NCI-H2081 treated with DMSO at 0.1 percent for 48 hours (cell line): ENCODE data around the gene MUSK.

Experiments used
- DNase-seq: peaks from one replicate; lab custom pipeline; 2025; lab: John Stamatoyannopoulos, UW

MUSK gene

GRCh38 chr9:110668570-110669167, at the start of gene MUSK:
TSS of gene MUSK (plus strand) at chr9:110668791. CDS start at chr9:110668905, 114 bp downstream.
- no peak for DNase-seq

GRCh38 chr9:110619831-110620230, 48.8 kb upstream of the MUSK start:
- DNase-seq: no peak

GRCh38 chr9:110620726-110621125, 47.9 kb upstream of the MUSK start:
- DNase-seq: no peak

GRCh38 chr9:110622368-110622767, 46.2 kb upstream of the MUSK start:
- DNase-seq: no peak

GRCh38 chr9:110623462-110624025, 45.0 kb upstream of the MUSK start:
- DNase-seq: no peak

GRCh38 chr9:110626101-110626829, 42.3 kb upstream of the MUSK start:
- no peak for DNase-seq

- no peak for DNase-seq
Observed at GRCh38 chr9:110635589-110635988, 33.0 kb upstream of the MUSK start.

- no peak for DNase-seq
Observed at GRCh38 chr9:110638381-110638954, 30.1 kb upstream of the MUSK start.

GRCh38 chr9:110640736-110641135, 27.9 kb upstream of the MUSK start:
- DNase-seq: no peak

- DNase-seq: no peak
Observed at GRCh38 chr9:110641293-110641692, 27.3 kb upstream of the MUSK start.

GRCh38 chr9:110648696-110649095, 19.9 kb upstream of the MUSK start:
- DNase-seq: no peak

GRCh38 chr9:110650261-110650660, 18.3 kb upstream of the MUSK start:
- DNase-seq: no peak

- DNase-seq: no peak
Observed at GRCh38 chr9:110650991-110651411, 17.6 kb upstream of the MUSK start.

- DNase-seq: no peak
Observed at GRCh38 chr9:110655754-110656641, 12.6 kb upstream of the MUSK start.

GRCh38 chr9:110659891-110660541, 8.6 kb upstream of the MUSK start:
- no peak for DNase-seq

GRCh38 chr9:110669433-110669832, 842 bp downstream of the MUSK start:
- no peak for DNase-seq

GRCh38 chr9:110671849-110672248, 3.3 kb downstream of the MUSK start:
- no peak for DNase-seq

- DNase-seq: no peak
Observed at GRCh38 chr9:110672873-110673510, 4.4 kb downstream of the MUSK start.

- DNase-seq: no peak
Observed at GRCh38 chr9:110687497-110687896, 18.9 kb downstream of the MUSK start.

- no peak for DNase-seq
Observed at GRCh38 chr9:110688329-110688728, 19.7 kb downstream of the MUSK start.

- DNase-seq: no peak
Observed at GRCh38 chr9:110691002-110691549, 22.5 kb downstream of the MUSK start.
